ENCODE results near the gene SNX22.

The SNX22 gene

DNA sequence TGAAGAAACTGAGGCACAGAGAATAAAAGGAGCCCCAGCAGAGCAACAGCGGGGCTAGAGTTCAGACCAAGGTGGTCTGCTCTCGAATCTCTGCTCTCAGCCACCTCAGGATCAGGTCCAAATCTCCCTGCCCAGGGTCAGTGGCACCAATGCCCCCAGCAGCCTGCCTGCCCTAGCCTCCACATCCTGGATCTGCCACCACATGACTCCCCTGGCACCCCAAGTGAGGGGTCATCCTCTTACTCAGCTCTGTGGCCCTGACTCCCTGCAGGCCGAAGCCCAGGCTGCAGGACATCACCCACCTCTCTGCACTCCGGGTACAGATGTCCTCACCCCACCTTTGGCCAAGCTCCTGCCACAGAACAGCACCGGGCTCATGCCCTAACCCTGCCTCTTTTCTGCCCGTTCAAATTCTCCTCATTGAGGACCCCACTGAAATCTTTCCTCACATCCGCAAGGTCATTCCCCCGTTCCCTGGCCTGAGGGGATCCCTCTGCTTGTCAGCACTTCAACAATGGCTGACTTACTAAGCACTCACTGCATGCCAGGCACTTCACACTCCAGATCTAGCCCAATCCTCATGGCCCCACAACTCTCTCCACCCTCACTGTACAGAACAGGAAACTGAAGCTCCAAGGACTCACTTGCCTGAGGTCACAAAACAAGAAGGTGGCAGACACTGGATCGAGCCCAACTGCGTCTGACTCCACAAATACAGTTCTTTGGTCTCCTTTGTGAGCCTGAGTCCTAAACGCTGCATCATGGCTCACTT lies 7.0 kb downstream of the SNX22 start:
- DNase-seq: no peak

DNA sequence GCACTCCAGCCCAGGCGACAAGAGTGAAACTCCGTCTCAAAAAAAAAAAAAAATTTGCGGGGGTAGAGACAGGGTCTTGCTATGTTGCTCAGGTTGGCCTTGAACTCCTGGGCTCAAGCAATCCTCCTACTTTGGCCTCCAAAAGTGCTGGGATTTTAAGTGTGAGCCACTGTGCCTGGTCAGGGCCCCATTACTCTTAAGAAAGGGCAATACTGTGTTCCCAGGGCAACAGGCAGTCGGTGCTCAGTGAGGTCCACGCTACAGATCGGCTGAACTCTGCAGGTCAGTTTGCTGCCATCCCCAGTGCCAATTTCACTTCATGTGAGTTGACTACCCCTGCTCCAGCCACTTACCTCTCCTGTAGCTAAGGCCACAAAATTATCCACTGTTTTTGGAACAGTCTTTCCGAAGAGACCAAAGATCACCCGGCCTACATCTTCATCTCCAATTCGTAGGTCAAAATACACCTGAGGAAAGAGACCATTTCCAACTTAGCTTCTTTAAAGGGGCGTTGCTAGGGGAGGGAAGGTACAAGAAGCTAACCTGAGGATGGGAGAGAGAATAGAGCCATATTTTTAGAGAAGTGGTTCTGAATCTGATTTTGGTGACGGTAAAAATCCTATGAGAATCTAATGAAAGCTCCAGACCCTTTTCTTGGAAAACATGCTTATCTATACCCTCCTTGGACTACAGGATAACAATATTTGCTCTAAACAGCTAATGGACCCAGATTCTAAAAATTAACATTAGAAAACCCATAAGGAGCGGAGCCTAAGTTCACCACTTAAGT lies 10.4 kb downstream of the SNX22 start:
- no peak for DNase-seq

DNA sequence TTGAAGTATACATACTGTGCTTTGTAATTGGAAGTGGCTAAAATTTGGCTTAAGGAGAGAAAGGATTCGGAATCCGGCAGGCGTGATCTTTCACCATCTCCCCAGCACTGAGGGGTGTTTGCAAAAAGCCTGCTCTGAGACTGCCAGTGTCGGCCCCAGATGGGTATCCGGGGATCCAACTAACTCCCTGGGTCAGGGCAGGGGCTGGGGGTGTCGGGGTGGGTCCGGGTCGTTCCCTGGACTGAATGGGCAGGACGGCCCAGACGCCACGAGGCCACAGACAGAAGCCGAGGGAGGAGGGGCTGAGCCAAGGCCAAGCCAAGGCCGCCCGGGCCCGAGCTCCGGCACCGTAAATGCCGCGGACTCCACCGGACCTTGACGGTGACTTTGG lies 10.9 kb downstream of the SNX22 start:
- DNase-seq: no peak

DNA sequence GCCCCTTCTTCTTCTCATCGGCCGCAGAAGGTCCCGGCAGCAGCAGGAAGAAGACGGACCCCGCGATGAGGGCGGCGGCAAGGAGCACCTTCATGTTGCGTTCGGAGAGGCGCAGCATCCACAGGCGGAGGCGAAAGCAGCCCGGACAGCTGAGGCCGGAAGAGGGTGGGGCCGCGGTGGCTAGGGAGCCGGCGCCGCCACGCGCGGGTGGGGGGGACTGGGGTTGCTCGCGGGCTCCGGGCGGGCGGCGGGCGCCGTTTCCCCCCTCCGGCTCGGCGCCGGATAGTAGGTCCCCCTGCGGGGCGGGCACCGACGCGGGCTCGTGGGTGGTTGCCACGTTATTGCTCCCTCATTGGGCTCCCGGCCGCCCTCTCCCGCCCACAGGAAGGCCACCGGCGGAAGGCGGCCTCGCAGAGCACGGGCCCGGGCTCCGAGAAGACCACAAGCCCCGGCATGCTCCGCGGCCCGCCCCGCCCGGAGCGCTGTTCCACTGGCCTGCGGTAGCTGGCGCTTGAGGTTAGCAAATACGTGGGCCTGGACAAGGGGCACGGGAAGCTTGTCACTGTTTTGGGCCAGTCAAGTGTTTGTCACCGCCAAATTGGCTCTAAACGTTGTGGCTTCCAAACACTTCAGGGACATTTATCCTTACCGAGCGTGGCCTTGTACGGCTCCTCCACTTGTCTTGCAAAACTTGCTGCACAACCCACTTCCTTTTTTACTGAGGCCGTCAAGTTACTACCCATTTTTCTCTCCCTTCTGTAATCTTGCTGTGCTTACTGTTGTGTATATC lies 11.5 kb downstream of the SNX22 start, which contains the start of gene PPIB:
Gene PPIB, minus strand, starts transcription at position 154 of the 790 bp plus-strand sequence. Its CDS starts 36 bp downstream, at position 118.
- peak; percentile 98 for DNase-seq

DNA sequence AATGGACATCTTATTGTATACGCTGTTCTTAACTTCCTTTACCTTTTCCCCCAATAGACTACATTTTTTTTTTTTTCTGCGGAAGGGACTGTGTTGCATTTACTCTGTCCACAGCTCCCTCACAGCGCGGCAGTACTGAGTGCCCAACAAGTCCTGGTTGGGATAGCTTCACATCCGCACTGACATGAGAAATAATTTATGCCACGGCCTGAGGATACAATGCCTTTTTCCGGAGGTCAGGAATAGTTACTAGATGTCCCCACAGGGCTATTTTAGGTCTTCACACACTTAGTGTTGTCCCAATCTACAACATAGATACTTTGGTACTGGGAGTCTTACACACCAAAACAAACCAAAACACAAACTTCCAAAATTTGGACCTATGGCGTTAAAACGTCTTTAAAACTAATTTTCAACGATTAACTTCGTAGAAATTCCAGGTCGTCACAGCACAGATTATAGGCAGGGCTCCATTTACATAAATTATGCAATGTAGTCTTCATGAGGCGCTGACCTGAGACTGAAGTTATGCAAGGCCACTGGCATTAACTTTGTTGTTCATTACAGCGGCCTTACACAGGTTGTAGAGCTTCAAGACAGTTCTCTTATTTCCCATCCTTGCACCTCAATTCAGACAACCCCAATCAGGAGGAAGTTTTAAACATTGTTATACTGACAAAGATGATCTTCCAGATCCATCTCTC lies 12.3 kb downstream of the SNX22 start:
- DNase-seq: peak; percentile 58

DNA sequence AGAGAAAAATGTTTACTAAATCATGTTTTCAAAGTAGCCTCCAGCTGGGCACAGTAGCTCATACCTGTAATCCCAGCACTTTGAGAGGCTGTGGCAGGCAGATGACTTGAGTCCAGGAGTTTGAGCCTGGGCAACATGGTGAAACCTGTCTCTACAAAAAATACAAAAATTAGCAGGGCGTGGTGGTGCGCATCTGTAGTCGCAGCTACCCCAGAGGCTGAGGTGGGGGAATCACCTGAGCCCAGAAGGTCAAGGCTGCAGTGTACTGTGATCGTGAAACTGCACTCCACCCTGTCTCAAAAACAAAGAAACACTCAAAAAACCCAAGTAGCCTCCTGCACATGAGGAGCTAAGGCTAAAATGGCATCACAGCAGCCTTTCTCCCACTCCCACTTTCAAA lies 12.9 kb downstream of the SNX22 start:
- no peak for DNase-seq

DNA sequence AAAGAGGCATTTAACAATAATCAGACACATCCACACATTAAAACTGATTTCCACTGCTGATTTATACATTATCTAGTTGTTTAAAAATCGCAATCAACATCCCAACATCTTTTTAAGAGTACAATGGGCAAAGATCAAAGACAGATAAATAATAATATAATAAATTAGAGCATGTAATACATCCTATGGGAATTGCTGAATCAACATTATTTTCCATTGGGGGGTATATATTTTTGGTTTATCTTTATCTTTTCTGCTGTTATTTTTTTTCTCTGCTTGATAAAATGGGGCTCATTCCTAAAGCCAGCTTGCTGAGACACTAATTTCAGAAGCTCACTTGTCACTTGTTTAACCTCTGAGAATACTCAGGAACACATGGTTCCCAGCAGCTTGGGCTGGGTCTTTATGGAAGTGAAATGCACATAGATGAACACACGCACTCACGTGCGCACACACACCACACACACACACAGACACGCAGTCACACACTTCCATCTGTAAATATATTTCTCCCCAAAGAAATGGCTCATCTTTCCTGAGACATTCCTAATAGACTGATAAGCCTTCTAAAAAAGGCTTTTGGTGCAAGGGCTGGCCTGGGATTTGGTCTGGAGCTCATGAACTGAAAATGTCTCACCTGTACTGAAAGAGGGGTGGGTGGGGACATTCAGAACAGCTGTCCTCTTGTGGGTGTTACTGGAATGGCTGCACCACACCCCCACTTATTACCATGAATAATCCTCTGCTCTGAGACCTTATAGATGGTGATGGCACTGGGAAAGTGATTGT lies 14.8 kb downstream of the SNX22 start:
- DNase-seq: no peak

DNA sequence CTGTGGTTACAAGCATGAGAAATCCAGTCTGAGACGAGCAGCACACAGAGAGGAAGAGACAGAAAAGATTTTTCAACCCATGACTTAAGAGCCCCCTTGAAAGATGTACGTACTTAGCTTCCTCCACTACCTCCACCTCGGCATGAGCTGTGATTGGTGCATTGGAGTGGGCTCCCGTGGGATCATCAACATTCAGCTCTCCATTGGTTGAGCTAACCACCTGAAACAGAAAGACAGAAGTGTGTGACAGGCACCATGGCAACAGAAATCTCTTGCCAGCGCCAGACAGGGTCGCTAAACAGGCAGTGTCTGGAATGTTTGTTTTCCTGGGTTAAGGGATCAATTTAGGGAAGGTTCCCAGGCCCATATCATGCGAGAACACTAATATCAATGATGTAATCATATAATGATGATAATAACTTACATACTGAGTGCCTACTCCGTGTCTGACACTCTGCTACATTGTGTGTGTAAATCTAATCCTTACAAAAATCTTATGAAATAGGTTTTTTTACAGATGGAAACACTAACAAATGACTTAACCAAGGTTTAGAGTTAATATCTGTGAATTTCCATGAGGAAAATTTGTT lies 28.8 kb downstream of the SNX22 start:
- DNase-seq: no peak

DNA sequence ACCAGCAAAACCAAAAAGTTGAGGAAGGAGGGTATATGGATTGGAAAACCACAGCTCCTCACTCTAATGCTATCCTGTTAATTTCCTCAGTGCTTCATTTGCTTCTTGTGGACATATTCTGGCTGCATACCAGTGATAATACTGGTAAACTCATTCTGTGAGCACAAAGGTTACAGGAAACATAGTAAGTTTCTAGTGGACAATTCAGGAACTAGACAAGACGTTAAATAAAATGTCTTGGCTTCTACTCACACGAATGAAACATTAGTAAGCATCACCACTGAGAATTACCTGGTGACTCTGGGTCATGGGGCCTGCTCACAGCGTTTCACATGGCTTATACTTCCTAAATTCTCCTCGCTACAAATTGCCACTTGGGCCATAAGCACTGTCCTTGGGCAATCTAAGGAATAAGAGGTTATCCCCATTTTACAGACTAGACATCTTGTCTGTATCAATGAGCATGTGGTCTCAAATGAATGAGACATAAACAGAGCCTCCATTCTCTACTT lies 31.4 kb downstream of the SNX22 start:
- no peak for DNase-seq

DNA sequence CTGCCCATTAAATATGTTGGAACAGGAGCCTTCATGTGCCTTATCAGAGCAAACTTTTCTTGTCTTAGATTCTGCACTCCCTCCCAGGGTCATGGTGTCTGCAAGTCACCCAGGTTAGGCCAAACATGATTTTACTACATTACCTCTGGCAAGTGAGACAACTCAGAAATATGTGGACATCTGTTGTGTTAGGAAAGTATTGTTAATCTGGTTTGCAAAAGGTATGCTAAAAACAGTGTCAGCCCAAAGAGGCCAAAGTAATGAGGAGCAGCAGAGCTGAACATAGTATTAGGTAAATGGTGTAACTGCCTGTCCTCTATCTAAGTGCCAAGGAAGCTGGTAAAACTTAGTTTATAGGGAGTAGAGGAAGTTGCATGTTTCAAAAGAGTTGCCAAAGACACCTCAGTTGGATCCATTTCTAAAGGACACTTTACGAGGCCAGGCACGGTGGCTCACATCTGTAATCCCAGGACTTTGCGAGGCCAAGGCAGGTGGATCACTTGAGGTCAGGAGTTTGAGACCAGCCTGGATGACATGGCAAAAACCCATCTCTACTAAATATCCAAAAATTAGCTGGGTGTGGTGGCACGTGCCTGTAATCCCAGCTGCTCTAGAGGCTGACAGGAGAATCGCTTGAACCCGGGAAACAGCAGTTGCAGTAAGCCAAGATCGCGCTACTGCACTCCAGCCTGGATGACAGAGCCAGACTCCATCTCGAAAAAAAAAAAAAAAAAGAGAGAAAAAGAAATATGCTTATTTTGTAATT lies 33.8 kb downstream of the SNX22 start:
- peak; percentile 87 for DNase-seq

DNA sequence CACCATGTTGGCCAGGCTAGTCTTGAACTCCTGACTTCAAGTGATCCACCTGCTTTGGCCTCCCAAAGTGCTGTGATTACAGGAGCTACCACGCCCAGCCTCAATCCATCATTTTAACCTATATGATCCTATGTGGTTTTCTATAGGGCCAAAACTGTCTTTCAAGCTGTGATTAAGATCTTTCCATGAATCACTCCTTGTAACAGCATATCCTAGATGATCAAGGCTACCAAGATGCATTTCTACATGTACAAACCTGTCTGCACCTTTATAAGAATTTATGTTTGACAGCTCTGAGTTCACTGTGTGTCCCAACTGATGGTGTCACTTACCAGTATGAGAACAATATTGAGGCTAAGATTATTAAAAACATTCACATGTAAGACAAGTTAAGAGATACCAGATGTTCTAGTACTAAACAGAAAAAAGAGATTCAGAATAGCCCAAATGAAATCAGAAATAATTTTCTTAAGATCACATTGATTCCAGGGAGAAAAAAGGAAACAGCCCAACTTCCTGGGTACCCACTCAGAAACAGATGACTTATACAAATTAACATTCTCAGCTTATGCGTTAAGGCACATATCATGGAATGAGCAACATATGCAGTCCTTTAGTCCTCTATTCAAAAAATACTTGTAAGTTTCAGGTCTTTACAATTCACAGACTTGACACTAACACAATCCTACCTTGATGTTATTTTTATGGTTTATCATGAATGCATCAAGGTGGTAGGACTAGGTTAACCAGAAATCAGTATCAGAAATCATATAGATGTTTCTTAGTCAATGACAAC lies 36.1 kb downstream of the SNX22 start:
- no peak for DNase-seq

DNA sequence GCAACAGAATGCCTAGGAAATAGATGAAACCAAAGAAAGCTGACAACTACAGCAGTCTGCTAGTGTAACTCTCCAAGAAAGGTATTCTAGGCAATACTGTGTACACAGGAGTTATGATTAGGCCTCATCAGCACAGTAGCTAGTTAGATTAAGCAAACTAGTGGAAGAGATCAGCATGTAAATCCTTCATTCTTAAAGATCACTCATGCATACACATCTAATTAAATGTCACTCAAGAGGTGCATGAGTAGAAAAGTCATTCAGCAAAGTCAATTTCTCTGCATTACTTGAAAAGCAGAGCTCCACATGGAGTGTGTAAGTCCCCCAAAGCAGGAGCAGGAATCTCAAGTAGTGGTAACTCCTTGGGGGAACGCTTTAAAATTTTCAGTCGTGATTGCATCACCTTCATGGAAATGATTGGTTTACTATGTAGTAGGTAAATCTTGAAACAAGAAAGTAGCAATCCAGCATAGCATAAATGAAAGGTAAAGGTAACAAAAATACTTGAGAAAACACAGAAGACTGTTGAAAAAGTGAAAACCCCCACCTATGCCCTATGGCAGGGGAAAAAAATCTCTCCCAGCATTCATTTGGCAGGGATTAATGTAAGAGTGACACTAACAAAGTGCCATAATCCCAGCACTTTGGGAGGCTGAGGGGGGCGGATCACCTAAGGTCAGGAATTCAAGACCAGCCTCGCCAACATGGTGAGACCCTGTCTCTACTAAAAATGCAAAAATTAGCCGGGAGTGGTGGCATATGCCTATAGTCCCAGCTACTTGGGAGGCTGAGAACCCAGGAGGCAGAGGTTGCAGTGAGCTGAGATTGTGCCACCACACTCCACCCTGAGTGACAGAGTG lies 40.7 kb downstream of the SNX22 start:
- DNase-seq: no peak

DNA sequence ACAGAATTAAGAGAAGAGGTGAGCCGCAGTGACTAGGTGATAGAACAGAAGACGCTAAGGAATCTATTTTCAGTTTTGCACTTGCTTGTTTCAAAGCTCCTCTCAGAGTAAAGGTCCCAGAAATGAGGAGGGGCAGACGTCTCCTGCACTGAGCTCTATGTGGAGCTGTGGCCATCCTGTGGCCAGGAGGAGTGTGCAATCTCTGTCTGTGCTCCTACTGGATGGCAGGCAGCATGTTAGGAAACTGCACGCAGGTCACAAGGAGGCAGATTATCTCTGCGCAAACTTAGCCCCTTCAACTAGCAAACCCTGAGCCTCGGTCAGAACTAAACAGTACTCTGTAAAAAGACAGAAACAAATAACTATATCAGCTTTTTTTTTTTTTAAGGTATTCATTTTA lies 42.4 kb downstream of the SNX22 start:
- no peak for DNase-seq

DNA sequence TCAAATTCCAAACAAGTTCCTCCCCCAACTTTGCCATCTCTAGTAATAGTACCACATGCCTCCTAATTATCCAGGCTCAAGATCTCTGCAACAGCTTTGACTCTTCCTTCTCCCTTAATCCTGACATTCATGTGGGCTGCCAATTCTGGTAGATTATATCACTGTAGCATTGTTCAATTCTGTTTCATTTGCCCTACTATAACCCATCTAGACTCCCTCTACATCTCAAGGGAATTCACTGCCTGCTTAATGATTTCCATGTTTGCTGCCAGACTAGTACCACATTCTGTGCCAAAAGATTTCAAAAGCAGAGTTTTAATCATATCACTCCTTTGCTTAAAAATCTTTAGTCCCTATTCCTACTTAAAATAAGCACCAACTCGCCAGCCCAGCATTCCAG lies 45.9 kb downstream of the SNX22 start:
- DNase-seq: no peak

DNA sequence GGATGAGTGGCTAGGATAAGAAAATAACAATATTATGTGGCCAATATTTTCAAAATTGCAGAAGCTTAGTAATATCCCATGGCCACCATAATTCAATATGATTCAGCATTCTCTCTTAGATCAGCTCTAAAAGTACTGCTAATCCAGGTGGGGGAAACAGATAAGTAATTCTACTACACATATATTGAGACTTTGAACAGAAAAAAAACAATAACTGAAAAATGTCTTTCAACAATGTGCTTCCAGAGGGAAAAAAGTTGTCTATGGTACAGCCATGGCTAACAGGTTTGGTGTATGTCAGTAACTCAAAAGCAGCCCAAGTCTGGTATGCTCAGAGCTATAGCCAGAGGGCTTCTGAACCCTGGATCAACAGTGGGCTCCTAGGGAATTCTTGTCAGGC lies 53.7 kb downstream of the SNX22 start:
- DNase-seq: no peak

Measured in GF-D8 (cell line).